Gastrocnemius medialis (tissue), 4 donors: Measurements from ENCODE around the gene CHST8.

Source experiments
- CTCF ChIP-seq, 5 experiments: fragments of 450-650 bp in 3 of 5; fragments of 200-600 bp in 2 of 5; sonication (generic) in 2 of 5; IDR thresholded peaks in 4 of 5; conservative IDR thresholded peaks in 1 of 5; 1 replicate in 4 of 5; 2 replicates in 1 of 5; pipeline ENCODE4 v1.5.1; 2016 to 2019; ENCODE audit warnings: antibody characterized with exemption in 5 of 5, mild to moderate bottlenecking in 3 of 5, moderate library complexity in 3 of 5
- POLR2A ChIP-seq, 2 donors: fragments of 450-650 bp; IDR thresholded peaks; one replicate each; pipeline ENCODE4 v1.6.1; 2017; ENCODE audit warnings: antibody characterized with exemption in 2 of 2, mild to moderate bottlenecking in 2 of 2, moderate library complexity in 2 of 2

- TF ChIP-seq POLR2A (IDR thresholded peaks at IDR 0.05) (no peak), CTCF (IDR thresholded peaks at IDR 0.05 in 4 of 5, conservative IDR thresholded peaks at IDR 0.05 in 1 of 5) (no peak)
Observed at GRCh38 chr19:33638167-33639034, 16.6 kb downstream of the CHST8 start.
